M059J (cell line): ENCODE measurements around the gene ETS2. TPM values are rescaled to one million over a fixed set of nuclear protein-coding genes. Genes with fewer than 3 reads are reported as not detected.
A peak's percentile ranks its signal among the peaks of the same experiment; 100 is the strongest.

Source experiments
- DNase-seq: peaks from one replicate; pipeline ENCODE4 v3.0.0-alpha.2; 2012; ENCODE audit warnings: low read depth
- total RNA-seq: library from RNA; depleted of rRNA; stranded (reverse); fragments of >200 nt; shearing (Covaris generic); gene quantifications from 2 replicates; pipeline ENCODE4 v1.2.3, GENCODE V29; 2014

The ETS2 gene
- total RNA-seq, 1 experiment from 2014 or later = 37.8 TPM

- DNase-seq = no peak
Measured at GRCh38 chr21:38777531-38777930, 28.2 kb upstream of the ETS2 start.

GRCh38 chr21:38780879-38781278, 24.9 kb upstream of the ETS2 start:
- no peak for DNase-seq

- no peak for DNase-seq
Measured at GRCh38 chr21:38784458-38785266, 21.1 kb upstream of the ETS2 start.

GRCh38 chr21:38785483-38785882, 20.2 kb upstream of the ETS2 start:
- no peak for DNase-seq

GRCh38 chr21:38787016-38787415, 18.7 kb upstream of the ETS2 start:
- DNase-seq = no peak

- DNase-seq = peak; percentile 99
Measured at GRCh38 chr21:38787461-38788274, 18.1 kb upstream of the ETS2 start.

- DNase-seq = no peak
Measured at GRCh38 chr21:38788275-38788905, 17.3 kb upstream of the ETS2 start.

GRCh38 chr21:38789275-38789674, 16.5 kb upstream of the ETS2 start:
- no peak for DNase-seq

GRCh38 chr21:38790059-38790458, 15.7 kb upstream of the ETS2 start:
- DNase-seq = no peak

- DNase-seq = no peak
Measured at GRCh38 chr21:38790961-38791360, 14.8 kb upstream of the ETS2 start.

- DNase-seq = no peak
Measured at GRCh38 chr21:38792676-38793459, 12.9 kb upstream of the ETS2 start.

- DNase-seq = no peak
Measured at GRCh38 chr21:38793926-38794713, 11.6 kb upstream of the ETS2 start.

GRCh38 chr21:38794978-38795377, 10.8 kb upstream of the ETS2 start:
- no peak for DNase-seq

- DNase-seq = no peak
Measured at GRCh38 chr21:38795475-38795874, 10.3 kb upstream of the ETS2 start.

- DNase-seq = peak; percentile 90
Measured at GRCh38 chr21:38796424-38796823, 9.3 kb upstream of the ETS2 start.

- DNase-seq = peak; percentile 92
Measured at GRCh38 chr21:38797470-38797869, 8.3 kb upstream of the ETS2 start.

GRCh38 chr21:38798081-38798480, 7.6 kb upstream of the ETS2 start:
- no peak for DNase-seq

- peak; percentile 95 for DNase-seq
Measured at GRCh38 chr21:38798481-38798882, 7.2 kb upstream of the ETS2 start.

- no peak for DNase-seq
Measured at GRCh38 chr21:38800046-38800758, 5.5 kb upstream of the ETS2 start.
